GM23248 (cell line): ENCODE results near the gene FGF22. TPM values are rescaled to one million over a fixed set of nuclear protein-coding genes. Genes with fewer than 3 reads are reported as not detected.
A peak's percentile ranks its signal among the peaks of the same experiment; 100 is the strongest.

Source experiments
- DNase-seq: peaks from one replicate; pipeline ENCODE4 v3.0.0-alpha.2; 2015
- H2AFZ ChIP-seq: fragments of 200-600 bp; sonication (generic); 2 replicates; pipeline ENCODE4 v1.6.1; 2016; ENCODE audit warnings: antibody characterized with exemption
- H3F3A ChIP-seq: fragments of 200-600 bp; sonication (generic); 2 replicates; pipeline ENCODE4 v1.6.1; 2016; ENCODE audit warnings: mild to moderate bottlenecking, antibody characterized with exemption, mixed run types; ENCODE audit not compliant: insufficient read depth
- H3K27ac ChIP-seq: fragments of 200-600 bp; sonication (generic); 2 replicates; pipeline ENCODE4 v1.5.1; 2016; ENCODE audit warnings: mild to moderate bottlenecking
- H3K27me3 ChIP-seq: fragments of 200-600 bp; sonication (generic); replicated peaks from 2 replicates; pipeline ENCODE4 v1.6.1; 2016; ENCODE audit warnings: mild to moderate bottlenecking; ENCODE audit not compliant: insufficient read depth
- H3K36me3 ChIP-seq: fragments of 200-600 bp; sonication (generic); 2 replicates; pipeline ENCODE4 v1.6.1; 2016; ENCODE audit warnings: low read depth, mild to moderate bottlenecking
- H3K4me1 ChIP-seq: fragments of 200-600 bp; sonication (generic); 2 replicates; pipeline ENCODE4 v1.6.1; 2016; ENCODE audit warnings: mild to moderate bottlenecking; ENCODE audit not compliant: insufficient read depth
- H3K4me2 ChIP-seq: fragments of 200-600 bp; sonication (generic); one replicate; pipeline ENCODE4 v1.6.1; 2016; ENCODE audit warnings: mild to moderate bottlenecking; ENCODE audit not compliant: unreplicated experiment
- H3K4me3 ChIP-seq: fragments of 200-600 bp; sonication (generic); 2 replicates; pipeline ENCODE4 v1.5.1; 2016; ENCODE audit warnings: mild to moderate bottlenecking
- H3K79me2 ChIP-seq: fragments of 200-600 bp; sonication (generic); 2 replicates; pipeline ENCODE4 v1.6.1; 2016; ENCODE audit warnings: mild to moderate bottlenecking; ENCODE audit not compliant: insufficient read depth
- H3K9ac ChIP-seq: fragments of 200-600 bp; sonication (generic); 2 replicates; pipeline ENCODE4 v1.6.1; 2016; ENCODE audit warnings: mild to moderate bottlenecking
- H3K9me2 ChIP-seq: fragments of 200-600 bp; sonication (generic); 2 replicates; pipeline ENCODE4 v1.6.1; 2016; ENCODE audit warnings: mixed run types, mild to moderate bottlenecking, moderate library complexity; ENCODE audit not compliant: insufficient read depth
- H3K9me3 ChIP-seq: fragments of 200-600 bp; sonication (generic); one replicate; pipeline ENCODE4 v1.6.1; 2017; ENCODE audit warnings: low read depth
- H4K20me1 ChIP-seq: fragments of 200-600 bp; sonication (generic); 2 replicates; pipeline ENCODE4 v1.6.0; 2016; ENCODE audit not compliant: insufficient read depth
- EZH2 ChIP-seq: fragments of 200-600 bp; sonication (generic); IDR thresholded peaks from 2 replicates; pipeline ENCODE4 v1.6.1; 2018; ENCODE audit warnings: antibody characterized with exemption, mild to moderate bottlenecking; ENCODE audit not compliant: insufficient read depth, poor library complexity, severe bottlenecking
- EZH2phosphoT487 ChIP-seq: fragments of 200-600 bp; sonication (generic); IDR thresholded peaks from 2 replicates; pipeline ENCODE4 v1.6.1; 2018; ENCODE audit warnings: antibody characterized with exemption, moderate library complexity, mild to moderate bottlenecking, low read depth; ENCODE audit not compliant: insufficient read depth
- WGBS, 2 experiments: methylation state at CpG; one replicate each; pipeline ENCODE4 v1.1.6; 2015 to 2017; ENCODE audit warnings: low lambda C conversion rate in 2 of 2, low coverage in 1 of 2; ENCODE audit errors: missing lambda C conversion rate in 2 of 2; 5-methylcytosine and 5-hydroxymethylcytosine counted together
- in situ Hi-C: fragments of 300-500 bp; cut with MboI; formaldehyde crosslinking; loops from 2 replicates; pipeline ENCODE4 v1.15.0; 2020
- polyA plus RNA-seq: library from polyadenylated mRNA; unstranded; fragments of >200 nt; fragmentation: Nextera tagmentation; extraction: Ambion mirVana; gene quantifications from 2 replicates; pipeline ENCODE4 v1.2.1, GENCODE V29; 2016
- total RNA-seq: library from RNA; depleted of rRNA; stranded (reverse); fragments of >200 nt; shearing (Covaris generic); gene quantifications from 2 replicates; pipeline ENCODE4 v1.2.3, GENCODE V29; 2014

The FGF22 gene
- total and polyA plus RNA-seq, 2 experiments from 2014 or later = 1.2 TPM; not detected in 1

- 33 to 34% methylated on average over 30 to 35 of the region's 36 CpGs for WGBS, 2 experiments
- DNase-seq = peak; percentile 81
- H3K9ac ChIP-seq = peak overlapping the region; percentile 65
- H3K9me2 ChIP-seq = no peaks in the 10 kb centered on the region
- H3K36me3 ChIP-seq = no peaks in the 10 kb centered on the region
- peaks cover 15% of the 10 kb centered on the region for H3K4me1 ChIP-seq
- peak overlapping the region; percentile 51 for H3K4me2 ChIP-seq
- peak overlapping the region; percentile 39; the same call in 1 of the 2 replicates for H2AFZ ChIP-seq
- peak overlapping the region; percentile 85 for H3K27ac ChIP-seq
- no peaks in the 10 kb centered on the region for H3K79me2 ChIP-seq
- H3K4me3 ChIP-seq = peak overlapping the region; percentile 22; the same call in 1 of the 2 replicates
- in situ Hi-C loops = no loop called here
- H3F3A ChIP-seq = peaks cover 6% of the 10 kb centered on the region
- no peaks in the 10 kb centered on the region for H3K9me3 ChIP-seq
- H4K20me1 ChIP-seq = no peaks in the 10 kb centered on the region
- TF ChIP-seq EZH2phosphoT487 = no peak
- no peak for TF ChIP-seq EZH2
- no peaks in the 10 kb centered on the region for H3K27me3 ChIP-seq
Measured at GRCh38 chr19:610801-611480, 28.7 kb upstream of the FGF22 start.

GRCh38 chr19:611481-611868 lies 28.2 kb upstream of the FGF22 start:
- Histone ChIP-seq H3K27ac (peak overlapping the region; percentile 85), H3K27me3 (no peaks in the 10 kb centered on the region), H3F3A (peaks cover 6% of the 10 kb centered on the region), H3K79me2 (no peaks in the 10 kb centered on the region), H3K4me3 (no peak overlapping the region), H3K9me3 (no peaks in the 10 kb centered on the region), H3K9me2 (no peaks in the 10 kb centered on the region), H3K4me1 (peaks cover 15% of the 10 kb centered on the region), H3K9ac (peak overlapping the region; percentile 65), H2AFZ (no peak overlapping the region), H4K20me1 (no peaks in the 10 kb centered on the region), H3K36me3 (no peaks in the 10 kb centered on the region), H3K4me2 (peak overlapping the region; percentile 51)
- in situ Hi-C loops = no loop called here
- TF ChIP-seq EZH2phosphoT487 (peak; percentile 76; the same call in 1 of the 2 replicates), EZH2 (no peak)
- 4 to 5% methylated on average over 12 to 13 of the region's 13 CpGs for WGBS, 2 experiments
- DNase-seq = peak; percentile 98

- Histone ChIP-seq H3K9me2 (no peaks in the 10 kb centered on the region), H3K79me2 (no peaks in the 10 kb centered on the region), H3K27me3 (no peaks in the 10 kb centered on the region), H3K4me3 (no peak overlapping the region), H4K20me1 (no peaks in the 10 kb centered on the region), H2AFZ (no peak overlapping the region), H3K9ac (no peak overlapping the region), H3K27ac (no peak overlapping the region), H3K9me3 (no peaks in the 10 kb centered on the region), H3K4me2 (no peak overlapping the region), H3F3A (peaks cover 6% of the 10 kb centered on the region), H3K4me1 (peaks cover 15% of the 10 kb centered on the region), H3K36me3 (no peaks in the 10 kb centered on the region)
- WGBS, 2 experiments = 93 to 95% methylated on average over 31 to 33 of the region's 33 CpGs
- in situ Hi-C loops = no loop called here
- no peak for TF ChIP-seq EZH2phosphoT487
- no peak for TF ChIP-seq EZH2
- no peak for DNase-seq
Measured at GRCh38 chr19:612941-613340, 26.7 kb upstream of the FGF22 start.

GRCh38 chr19:613732-614567 lies 25.7 kb upstream of the FGF22 start:
- Histone ChIP-seq H3K36me3 (no peaks in the 10 kb centered on the region), H3K4me2 (no peak overlapping the region), H3K27ac (no peak overlapping the region), H3K4me1 (peaks cover 15% of the 10 kb centered on the region), H3K9ac (no peak overlapping the region), H2AFZ (no peak overlapping the region), H4K20me1 (no peaks in the 10 kb centered on the region), H3K4me3 (no peak overlapping the region), H3K9me2 (no peaks in the 10 kb centered on the region), H3K27me3 (no peaks in the 10 kb centered on the region), H3K79me2 (no peaks in the 10 kb centered on the region), H3K9me3 (no peaks in the 10 kb centered on the region), H3F3A (peaks cover 6% of the 10 kb centered on the region)
- no peak for DNase-seq
- in situ Hi-C loops = no loop called here
- WGBS, 2 experiments = 91% methylated on average over 16 to 54 of the region's 54 CpGs
- no peak for TF ChIP-seq EZH2phosphoT487
- no peak for TF ChIP-seq EZH2
